22Rv1 (cell line): ENCODE data around the gene C2CD2.

Experiments used
- CTCF ChIP-seq: fragments of 450-650 bp; IDR thresholded peaks from 2 replicates; pipeline ENCODE4 v1.5.1; 2017; ENCODE audit warnings: mild to moderate bottlenecking
- ZFX ChIP-seq: fragments of 450-650 bp; IDR thresholded peaks from 2 replicates; pipeline ENCODE4 v1.6.1; 2017; ENCODE audit warnings: antibody characterized with exemption, borderline replicate concordance

- TF ChIP-seq CTCF (no peak), ZFX (no peak)
Measured at GRCh38 chr21:41848533-41848932, 105.3 kb downstream of the C2CD2 start.
